Measurements from ENCODE around the gene PSD2. TPM values are rescaled to one million over a fixed set of nuclear protein-coding genes. Genes with fewer than 3 reads are reported as not detected.

PSD2 gene
- total RNA-seq, 1 experiment from 2014 or later, result 0.79 TPM

DNA sequence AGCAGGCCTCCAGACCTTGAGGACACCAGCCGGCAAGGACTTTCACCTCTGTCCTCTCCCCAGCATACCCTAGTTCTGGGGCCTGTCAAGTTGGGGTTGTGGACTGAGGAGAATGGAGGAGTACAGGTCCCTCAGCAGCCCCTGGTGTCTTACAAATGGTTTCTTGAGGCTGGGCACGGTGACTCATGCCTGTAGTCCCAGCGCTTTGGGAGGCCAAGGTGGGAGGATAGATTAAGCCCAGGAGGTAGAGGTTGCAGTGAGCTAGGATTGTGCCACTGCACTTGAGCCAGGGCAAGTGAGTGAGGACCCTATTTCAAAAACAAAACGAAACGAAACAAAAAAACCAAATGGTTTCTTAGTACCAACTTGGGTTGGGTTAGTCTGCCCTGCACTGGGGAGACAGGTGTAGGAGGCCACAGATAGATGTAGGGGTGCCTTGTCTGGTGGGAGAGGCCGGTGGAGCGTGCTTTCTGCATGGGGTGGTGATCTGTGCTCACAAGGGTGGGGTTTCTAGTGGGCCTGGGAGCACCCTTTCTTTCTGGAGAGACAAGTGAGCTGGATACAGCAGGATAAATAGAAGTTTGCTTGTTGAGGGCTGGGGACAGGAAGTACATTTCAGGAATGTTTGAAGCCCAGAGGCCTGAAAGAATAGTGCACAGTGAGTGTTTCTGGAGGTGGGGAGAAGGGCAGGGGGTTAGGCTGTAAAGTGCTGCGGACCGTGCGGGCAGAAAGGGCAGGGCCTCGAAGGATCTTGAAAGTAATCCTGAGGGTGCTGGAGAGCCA, 37.7 kb upstream of the PSD2 start:
- Histone ChIP-seq H3K79me2 (ENCODE audit: insufficient read depth, low read length) (no peaks in the 10 kb centered on the region), H3K27ac (ENCODE audit: low read depth, low read length) (no peak overlapping the region), H2AFZ (ENCODE audit: low read depth, low read length, poor library complexity, severe bottlenecking) (no peak overlapping the region), H3K4me2 (ENCODE audit: low read length) (0 out of 2 replicates have a peak overlapping the region, but pooled peaks have one; percentile 12), H3K9me2 (ENCODE audit: insufficient read depth) (no peaks in the 10 kb centered on the region), H3K4me3 (replicated peaks in 1 of 2; ENCODE audit: low read depth in 1 of 2, low read length in 2 of 2) (no peak overlapping the region), H3K27me3 (ENCODE audit: insufficient read depth, low read length) (no peaks in the 10 kb centered on the region; the same call in 1 of the 2 replicates), H3K9ac (ENCODE audit: low read length) (no peak overlapping the region), H4K20me1 (ENCODE audit: insufficient read depth) (no peaks in the 10 kb centered on the region), H3K4me1 (ENCODE audit: control insufficient read depth in 1 of 2, insufficient read depth in 2 of 2, low read length in 2 of 2) (peaks cover 18 to 50% of the 10 kb centered on the region in 2 experiments), H3K9me3 (ENCODE audit: control insufficient read depth in 1 of 2, insufficient read depth in 1 of 2, low read depth in 1 of 2, low read length in 2 of 2) (no peaks in the 10 kb centered on the region), H3K36me3 (ENCODE audit: control insufficient read depth in 1 of 2, insufficient read depth in 2 of 2, low read length in 2 of 2) (no peaks in the 10 kb centered on the region)
- intact Hi-C loops (cut with micrococcal nuclease), result no loop called here
- POLR2A ChIA-PET, result no interaction called here
- DNase-seq (ENCODE audit: low read depth, low spot score) (no peak), ATAC-seq (no peak)
- CTCF ChIA-PET, result interaction anchor here (1.1 to 1.5 kb wide), 2 partner anchors 8 to 211 kb away, joined by 3 to 7 read pairs; no protein-coding TSS in a partner anchor
- TF ChIP-seq EGR1 (IDR thresholded peaks at IDR 0.05; ENCODE audit: low read depth) (no peak), EZH2phosphoT487 (IDR thresholded peaks at IDR 0.05; ENCODE audit: borderline replicate concordance) (no peak), SRF (IDR thresholded peaks at IDR 0.05; ENCODE audit: low read depth) (no peak), JUND (IDR thresholded peaks at IDR 0.05) (no peak), POLR2AphosphoS5 (IDR thresholded peaks at IDR 0.05; ENCODE audit: low read depth, low read length) (no peak)
- TF ChIP-seq, protein P1, sequence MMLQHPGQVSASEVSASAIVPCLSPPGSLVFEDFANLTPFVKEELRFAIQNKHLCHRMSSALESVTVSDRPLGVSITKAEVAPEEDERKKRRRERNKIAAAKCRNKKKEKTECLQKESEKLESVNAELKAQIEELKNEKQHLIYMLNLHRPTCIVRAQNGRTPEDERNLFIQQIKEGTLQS (IDR thresholded peaks at IDR 0.05), result no peak
- RAD21 ChIA-PET (ENCODE audit: low non-redundant PET in 1 of 2, low total read pairs in 2 of 2, uncharacterized antibody in 2 of 2, unreplicated experiment in 2 of 2), result no interaction called here
- BruUV-seq (replicated peaks), result no TSS peak

DNA sequence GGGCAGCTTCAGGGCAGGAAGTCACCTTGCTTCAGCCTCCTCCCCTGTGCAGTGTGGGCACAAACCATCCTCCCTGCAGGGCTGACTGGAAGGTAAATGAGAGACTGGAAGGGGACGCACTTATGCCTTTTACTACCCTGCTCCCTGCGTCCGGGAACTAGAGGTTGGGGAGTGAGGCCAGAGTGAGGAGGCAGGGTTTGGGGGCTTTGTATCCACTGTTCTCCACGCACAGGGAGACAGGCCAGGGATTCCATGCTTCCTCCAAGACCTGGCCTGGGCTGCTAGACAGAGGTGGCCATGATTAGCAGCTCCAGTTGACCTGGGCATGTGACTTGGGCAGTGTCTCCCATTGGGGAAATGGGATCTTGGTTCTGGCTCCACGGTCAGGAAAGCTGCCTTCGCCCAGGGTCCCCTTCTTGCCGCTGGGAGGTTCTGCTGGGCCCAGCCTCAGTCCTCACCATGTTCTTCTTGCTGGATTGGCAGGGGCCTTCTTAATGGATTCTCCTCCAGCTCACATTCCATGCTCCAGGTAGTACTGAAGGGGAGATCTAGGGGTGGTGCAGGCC, 37.0 kb upstream of the PSD2 start:
- intact Hi-C loops (cut with micrococcal nuclease), result no loop called here
- no peak overlapping the region for H3K4me2 ChIP-seq (ENCODE audit: low read length)
- ChIA-PET RAD21 (ENCODE audit: low non-redundant PET in 1 of 2, low total read pairs in 2 of 2, uncharacterized antibody in 2 of 2, unreplicated experiment in 2 of 2) (no interaction called here), POLR2A (no interaction called here), CTCF (interaction anchor here (1.1 kb wide), 1 partner anchor 210 kb away, joined by 3 read pairs; no protein-coding TSS in a partner anchor)
- DNase-seq (ENCODE audit: low read depth, low spot score) (no peak), ATAC-seq (no peak)
- no peaks in the 10 kb centered on the region for H3K9me2 ChIP-seq (ENCODE audit: insufficient read depth)
- H3K27me3 ChIP-seq (ENCODE audit: insufficient read depth, low read length), result no peaks in the 10 kb centered on the region; the same call in 1 of the 2 replicates
- H3K4me3 ChIP-seq (replicated peaks in 1 of 2; ENCODE audit: low read depth in 1 of 2, low read length in 2 of 2), result no peak overlapping the region
- H3K27ac ChIP-seq (ENCODE audit: low read depth, low read length), result no peak overlapping the region
- H3K79me2 ChIP-seq (ENCODE audit: insufficient read depth, low read length), result no peaks in the 10 kb centered on the region
- H3K36me3 ChIP-seq (ENCODE audit: control insufficient read depth in 1 of 2, insufficient read depth in 2 of 2, low read length in 2 of 2), result no peaks in the 10 kb centered on the region
- no peak overlapping the region for H3K9ac ChIP-seq (ENCODE audit: low read length)
- H3K4me1 ChIP-seq (ENCODE audit: control insufficient read depth in 1 of 2, insufficient read depth in 2 of 2, low read length in 2 of 2), result peaks cover 21 to 53% of the 10 kb centered on the region in 2 experiments
- no peaks in the 10 kb centered on the region for H3K9me3 ChIP-seq (ENCODE audit: control insufficient read depth in 1 of 2, insufficient read depth in 1 of 2, low read depth in 1 of 2, low read length in 2 of 2)
- no peaks in the 10 kb centered on the region for H4K20me1 ChIP-seq (ENCODE audit: insufficient read depth)
- H2AFZ ChIP-seq (ENCODE audit: low read depth, low read length, poor library complexity, severe bottlenecking), result no peak overlapping the region
- BruUV-seq (replicated peaks), result no TSS peak
- TF ChIP-seq EZH2phosphoT487 (IDR thresholded peaks at IDR 0.05; ENCODE audit: borderline replicate concordance) (no peak), ELF1 (IDR thresholded peaks at IDR 0.05; ENCODE audit: borderline replicate concordance, low read depth) (no peak), SIN3A (IDR thresholded peaks at IDR 0.05; ENCODE audit: low read depth) (no peak), TCF7L2 (IDR thresholded peaks at IDR 0.05; ENCODE audit: borderline replicate concordance, extremely low read depth, insufficient read depth, insufficient read length) (no peak), YY1 (IDR thresholded peaks at IDR 0.05; ENCODE audit: extremely low read depth, insufficient replicate concordance, low read depth, low read length) (no peak), POLR2AphosphoS5 (IDR thresholded peaks at IDR 0.05; ENCODE audit: low read depth, low read length) (no peak), ZNF274 (IDR thresholded peaks at IDR 0.05; ENCODE audit: low read depth, low read length) (no peak), JUND (IDR thresholded peaks at IDR 0.05) (no peak), SP1 (IDR thresholded peaks at IDR 0.05; ENCODE audit: low read depth) (no peak), POLR2A (IDR thresholded peaks at IDR 0.05; ENCODE audit: borderline replicate concordance, extremely low read depth, insufficient read depth, insufficient read length) (no peak), FOSL1 (IDR thresholded peaks at IDR 0.05; ENCODE audit: low read depth) (no peak), EGR1 (IDR thresholded peaks at IDR 0.05; ENCODE audit: low read depth) (no peak)
- TF ChIP-seq, protein P2, sequence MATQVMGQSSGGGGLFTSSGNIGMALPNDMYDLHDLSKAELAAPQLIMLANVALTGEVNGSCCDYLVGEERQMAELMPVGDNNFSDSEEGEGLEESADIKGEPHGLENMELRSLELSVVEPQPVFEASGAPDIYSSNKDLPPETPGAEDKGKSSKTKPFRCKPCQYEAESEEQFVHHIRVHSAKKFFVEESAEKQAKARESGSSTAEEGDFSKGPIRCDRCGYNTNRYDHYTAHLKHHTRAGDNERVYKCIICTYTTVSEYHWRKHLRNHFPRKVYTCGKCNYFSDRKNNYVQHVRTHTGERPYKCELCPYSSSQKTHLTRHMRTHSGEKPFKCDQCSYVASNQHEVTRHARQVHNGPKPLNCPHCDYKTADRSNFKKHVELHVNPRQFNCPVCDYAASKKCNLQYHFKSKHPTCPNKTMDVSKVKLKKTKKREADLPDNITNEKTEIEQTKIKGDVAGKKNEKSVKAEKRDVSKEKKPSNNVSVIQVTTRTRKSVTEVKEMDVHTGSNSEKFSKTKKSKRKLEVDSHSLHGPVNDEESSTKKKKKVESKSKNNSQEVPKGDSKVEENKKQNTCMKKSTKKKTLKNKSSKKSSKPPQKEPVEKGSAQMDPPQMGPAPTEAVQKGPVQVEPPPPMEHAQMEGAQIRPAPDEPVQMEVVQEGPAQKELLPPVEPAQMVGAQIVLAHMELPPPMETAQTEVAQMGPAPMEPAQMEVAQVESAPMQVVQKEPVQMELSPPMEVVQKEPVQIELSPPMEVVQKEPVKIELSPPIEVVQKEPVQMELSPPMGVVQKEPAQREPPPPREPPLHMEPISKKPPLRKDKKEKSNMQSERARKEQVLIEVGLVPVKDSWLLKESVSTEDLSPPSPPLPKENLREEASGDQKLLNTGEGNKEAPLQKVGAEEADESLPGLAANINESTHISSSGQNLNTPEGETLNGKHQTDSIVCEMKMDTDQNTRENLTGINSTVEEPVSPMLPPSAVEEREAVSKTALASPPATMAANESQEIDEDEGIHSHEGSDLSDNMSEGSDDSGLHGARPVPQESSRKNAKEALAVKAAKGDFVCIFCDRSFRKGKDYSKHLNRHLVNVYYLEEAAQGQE (IDR thresholded peaks at IDR 0.05; ENCODE audit: low read depth), result no peak
- TF ChIP-seq, protein P1 (IDR thresholded peaks at IDR 0.05), result no peak
